Stimulated activated CD8-positive, alpha-beta memory T cell treated with anti-CD3 and anti-CD28 coated beads, Interleukin-4, amount 100 ng/mL, for 1 hour (primary cell): ENCODE measurements around the gene OSBP2.

Experiments
- DNase-seq, 2 donors: peaks; one replicate each; pipeline ENCODE4 v3.0.0-alpha.2; 2020; ENCODE audit warnings: low read depth in 2 of 2, low spot score in 1 of 2

The OSBP2 gene

GRCh38 chr22:30879415-30879797, 184.7 kb downstream of the OSBP2 start:
- DNase-seq, result no peak

DNA sequence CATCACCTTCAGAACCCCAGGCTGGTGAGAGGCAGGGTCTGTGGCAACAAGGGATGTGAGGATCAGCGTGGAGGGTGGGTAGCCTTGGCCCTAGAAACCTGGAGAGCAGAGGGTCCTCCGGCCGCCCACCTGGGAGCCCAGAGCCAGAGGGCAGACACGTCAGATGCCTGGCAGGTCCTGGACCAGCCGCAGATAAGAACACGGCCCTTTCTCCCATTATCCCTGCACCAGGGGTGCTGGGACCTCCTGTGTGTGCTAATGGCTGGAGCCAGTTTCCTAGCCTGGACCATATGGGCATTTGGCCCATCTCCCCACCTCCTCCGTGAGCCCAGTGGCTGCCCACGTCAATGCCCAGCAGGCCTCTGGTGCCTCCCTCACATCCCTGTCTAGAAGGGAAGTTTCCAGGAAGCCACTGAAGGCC, 185.5 kb downstream of the OSBP2 start:
- DNase-seq, result no peak

- DNase-seq, result no peak
Measured at GRCh38 chr22:30880847-30881246, 186.2 kb downstream of the OSBP2 start.

- no peak for DNase-seq
Measured at GRCh38 chr22:30881361-30882183, 186.9 kb downstream of the OSBP2 start.

GRCh38 chr22:30882184-30882717, 187.6 kb downstream of the OSBP2 start:
- DNase-seq, result no peak

DNA sequence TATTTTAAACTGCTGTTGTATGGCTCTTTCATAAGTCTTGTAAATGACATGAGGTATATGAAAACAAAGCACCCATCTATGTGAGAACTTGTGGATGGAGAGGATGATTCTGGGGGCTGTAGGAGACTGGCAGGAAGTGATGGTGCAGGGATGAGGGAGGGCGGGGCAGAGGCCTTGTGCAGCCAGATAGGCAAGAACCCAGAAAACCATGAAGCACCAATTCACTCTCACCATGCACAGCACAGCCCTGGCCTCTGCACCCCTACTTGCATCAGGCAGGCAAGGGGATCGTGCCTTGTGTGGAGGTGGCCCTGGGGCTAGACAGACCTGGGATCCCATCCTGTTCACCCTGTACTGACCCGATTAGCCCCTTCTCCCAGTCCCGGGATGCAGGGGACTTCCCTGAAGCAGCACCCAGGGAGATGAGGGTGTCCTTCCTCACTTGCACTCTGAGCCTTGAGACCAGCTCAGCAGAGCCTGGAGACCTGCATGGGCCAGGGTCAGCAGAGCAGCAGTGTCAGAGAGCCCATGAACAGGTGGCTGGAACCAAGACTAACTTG, 188.4 kb downstream of the OSBP2 start:
- DNase-seq, result no peak

- no peak for DNase-seq
Measured at GRCh38 chr22:30883586-30884145, 189.0 kb downstream of the OSBP2 start.

- DNase-seq, result no peak
Measured at GRCh38 chr22:30884211-30885000, 189.7 kb downstream of the OSBP2 start.

- no peak for DNase-seq
Measured at GRCh38 chr22:30885001-30885366, 190.3 kb downstream of the OSBP2 start.

- DNase-seq, result no peak
Measured at GRCh38 chr22:30885591-30885990, 190.9 kb downstream of the OSBP2 start.

DNA sequence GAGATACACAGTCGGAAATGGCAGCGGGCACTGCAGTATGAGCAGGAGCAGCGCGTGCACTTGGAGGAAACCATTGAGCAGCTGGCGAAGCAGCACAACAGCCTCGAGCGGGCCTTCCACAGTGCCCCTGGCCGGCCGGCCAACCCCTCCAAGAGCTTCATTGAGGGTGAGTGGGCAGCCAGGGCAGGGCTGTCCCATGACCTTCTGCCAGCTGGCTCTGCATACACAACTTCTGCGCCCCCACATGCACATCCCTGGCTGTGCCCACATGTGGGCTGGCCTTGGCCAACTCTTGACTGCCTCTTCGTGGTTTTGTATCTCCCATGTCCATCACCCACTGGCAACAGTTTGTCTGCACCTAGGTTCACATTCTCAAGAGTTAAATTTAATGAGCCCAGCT, 192.8 kb downstream of the OSBP2 start:
- no peak for DNase-seq

- no peak for DNase-seq
Measured at GRCh38 chr22:30887861-30888260, 193.2 kb downstream of the OSBP2 start.

GRCh38 chr22:30889268-30889995, 194.8 kb downstream of the OSBP2 start:
- no peak for DNase-seq

DNA sequence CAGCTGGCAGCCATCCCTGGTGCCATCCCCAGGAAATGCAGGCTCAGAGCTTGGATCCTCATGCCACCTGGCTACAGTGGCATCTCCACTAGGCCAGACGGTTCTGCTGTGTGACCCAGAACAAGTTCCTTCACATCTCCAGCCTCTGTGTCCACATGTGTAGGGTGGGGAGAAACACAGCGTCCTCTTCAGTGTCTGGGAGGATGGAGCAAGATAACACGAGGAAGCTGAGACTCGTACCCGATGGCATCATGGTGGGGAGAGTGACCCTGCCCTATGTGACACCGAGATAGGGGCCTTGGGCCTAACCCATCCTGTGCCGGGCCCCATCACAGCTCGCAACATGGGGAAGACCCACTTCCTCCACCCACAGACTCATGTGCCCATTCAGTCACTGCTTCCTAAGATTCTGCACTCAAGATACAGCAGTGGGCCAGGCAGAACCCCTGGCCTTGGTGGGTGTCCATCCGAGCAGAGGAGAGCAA, 195.4 kb downstream of the OSBP2 start:
- DNase-seq, result no peak

DNA sequence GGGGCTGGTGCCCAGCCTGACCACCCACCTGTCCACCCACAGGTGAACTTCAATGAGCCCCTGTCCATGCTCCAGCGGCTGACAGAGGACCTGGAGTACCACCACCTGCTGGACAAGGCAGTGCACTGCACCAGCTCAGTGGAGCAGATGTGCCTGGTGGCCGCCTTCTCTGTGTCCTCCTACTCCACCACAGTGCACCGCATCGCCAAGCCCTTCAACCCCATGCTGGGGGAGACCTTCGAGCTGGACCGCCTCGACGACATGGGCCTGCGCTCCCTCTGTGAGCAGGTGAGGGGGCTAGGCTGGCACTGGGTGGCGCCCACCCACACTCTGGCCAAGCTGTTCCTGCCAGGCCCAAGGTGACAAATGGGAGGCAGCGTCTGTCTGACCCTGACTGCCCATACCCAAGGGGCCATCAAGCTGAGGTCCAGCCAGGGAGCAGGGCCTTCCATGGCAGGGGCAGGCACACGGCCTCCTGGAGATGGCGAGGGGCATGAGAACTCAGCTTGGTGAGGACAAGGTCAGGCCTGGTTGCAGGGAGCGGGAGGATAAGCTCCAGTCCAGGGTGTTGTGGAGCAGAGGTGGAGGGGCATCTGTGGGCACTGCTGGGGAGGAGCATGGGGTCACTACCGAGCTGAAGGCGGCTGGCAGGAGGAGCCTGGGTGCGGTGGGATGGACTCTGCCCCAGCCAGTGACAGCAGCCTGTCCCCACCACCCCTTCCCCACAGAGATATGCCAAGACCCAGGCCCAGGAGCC, 196.2 kb downstream of the OSBP2 start:
- DNase-seq, result no peak

GRCh38 chr22:30891443-30891755, 196.7 kb downstream of the OSBP2 start:
- no peak for DNase-seq

- no peak for DNase-seq
Measured at GRCh38 chr22:30891781-30892180, 197.1 kb downstream of the OSBP2 start.

GRCh38 chr22:30892286-30892685, 197.6 kb downstream of the OSBP2 start:
- no peak for DNase-seq

DNA sequence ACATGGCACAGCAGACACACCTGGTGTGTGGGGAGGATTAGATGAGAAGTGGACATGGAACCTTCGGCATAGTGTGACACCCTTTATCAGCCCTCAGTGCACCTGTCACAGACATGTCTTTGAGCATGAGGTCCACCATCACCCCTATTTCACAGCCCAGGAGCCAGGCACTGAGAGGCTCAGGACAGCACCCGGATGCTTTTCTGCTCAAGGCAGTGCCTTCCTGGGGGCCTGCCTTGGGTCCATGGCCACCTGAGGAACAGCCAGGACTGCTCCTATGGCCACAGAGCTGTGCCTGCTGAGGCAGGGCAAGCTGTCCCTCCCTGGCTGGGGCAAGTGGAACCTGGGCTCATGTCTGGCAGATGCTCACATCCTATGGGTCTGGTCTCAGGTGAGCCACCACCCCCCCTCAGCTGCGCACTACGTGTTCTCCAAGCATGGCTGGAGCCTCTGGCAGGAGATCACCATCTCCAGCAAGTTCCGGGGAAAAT, 198.1 kb downstream of the OSBP2 start:
- no peak for DNase-seq
